ENCODE results near the gene CD2AP.

Gene CD2AP, protein sequence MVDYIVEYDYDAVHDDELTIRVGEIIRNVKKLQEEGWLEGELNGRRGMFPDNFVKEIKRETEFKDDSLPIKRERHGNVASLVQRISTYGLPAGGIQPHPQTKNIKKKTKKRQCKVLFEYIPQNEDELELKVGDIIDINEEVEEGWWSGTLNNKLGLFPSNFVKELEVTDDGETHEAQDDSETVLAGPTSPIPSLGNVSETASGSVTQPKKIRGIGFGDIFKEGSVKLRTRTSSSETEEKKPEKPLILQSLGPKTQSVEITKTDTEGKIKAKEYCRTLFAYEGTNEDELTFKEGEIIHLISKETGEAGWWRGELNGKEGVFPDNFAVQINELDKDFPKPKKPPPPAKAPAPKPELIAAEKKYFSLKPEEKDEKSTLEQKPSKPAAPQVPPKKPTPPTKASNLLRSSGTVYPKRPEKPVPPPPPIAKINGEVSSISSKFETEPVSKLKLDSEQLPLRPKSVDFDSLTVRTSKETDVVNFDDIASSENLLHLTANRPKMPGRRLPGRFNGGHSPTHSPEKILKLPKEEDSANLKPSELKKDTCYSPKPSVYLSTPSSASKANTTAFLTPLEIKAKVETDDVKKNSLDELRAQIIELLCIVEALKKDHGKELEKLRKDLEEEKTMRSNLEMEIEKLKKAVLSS

DNA sequence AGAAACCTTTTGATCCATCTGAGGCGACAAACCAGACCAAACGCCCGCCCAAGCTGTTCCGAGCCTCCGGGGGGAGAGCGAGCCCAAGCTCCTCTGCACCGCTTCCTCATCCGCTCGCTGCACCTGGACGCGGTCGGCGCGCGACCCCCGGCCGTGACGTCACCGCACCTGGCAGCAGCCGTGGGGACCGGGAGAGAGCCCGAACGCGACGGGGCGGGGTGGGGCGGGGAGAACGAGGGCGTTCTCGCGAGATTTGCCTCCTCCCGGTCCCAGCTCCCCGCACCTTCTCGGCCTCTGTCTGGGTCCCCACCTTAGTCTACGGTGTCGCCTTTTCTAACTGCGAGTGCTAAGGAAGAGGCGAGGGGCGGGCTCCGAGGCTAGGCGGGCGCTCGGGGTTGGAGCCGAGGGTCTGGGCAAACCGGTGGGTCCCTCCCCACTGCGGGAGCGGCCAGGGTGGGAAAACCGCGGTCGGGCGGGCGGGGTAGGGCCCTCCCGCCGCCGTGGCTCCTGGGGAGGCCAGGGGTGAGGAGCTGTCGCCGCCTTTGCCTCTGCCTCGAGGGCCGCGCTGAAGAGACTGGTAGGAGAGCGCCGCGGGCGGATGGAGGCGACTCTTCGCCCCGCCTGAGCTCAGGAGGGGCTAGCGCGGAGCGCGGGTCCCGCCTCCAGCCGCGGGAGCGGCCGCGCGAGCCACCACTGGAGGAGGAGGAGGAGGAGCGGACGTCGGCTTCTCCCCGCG is at the start of gene CD2AP:
TSS of gene CD2AP (plus strand) at position 293 of the 736 bp plus-strand sequence. CDS start 456 bp downstream, outside the sequence.
- TF ChIP-seq, protein P1, sequence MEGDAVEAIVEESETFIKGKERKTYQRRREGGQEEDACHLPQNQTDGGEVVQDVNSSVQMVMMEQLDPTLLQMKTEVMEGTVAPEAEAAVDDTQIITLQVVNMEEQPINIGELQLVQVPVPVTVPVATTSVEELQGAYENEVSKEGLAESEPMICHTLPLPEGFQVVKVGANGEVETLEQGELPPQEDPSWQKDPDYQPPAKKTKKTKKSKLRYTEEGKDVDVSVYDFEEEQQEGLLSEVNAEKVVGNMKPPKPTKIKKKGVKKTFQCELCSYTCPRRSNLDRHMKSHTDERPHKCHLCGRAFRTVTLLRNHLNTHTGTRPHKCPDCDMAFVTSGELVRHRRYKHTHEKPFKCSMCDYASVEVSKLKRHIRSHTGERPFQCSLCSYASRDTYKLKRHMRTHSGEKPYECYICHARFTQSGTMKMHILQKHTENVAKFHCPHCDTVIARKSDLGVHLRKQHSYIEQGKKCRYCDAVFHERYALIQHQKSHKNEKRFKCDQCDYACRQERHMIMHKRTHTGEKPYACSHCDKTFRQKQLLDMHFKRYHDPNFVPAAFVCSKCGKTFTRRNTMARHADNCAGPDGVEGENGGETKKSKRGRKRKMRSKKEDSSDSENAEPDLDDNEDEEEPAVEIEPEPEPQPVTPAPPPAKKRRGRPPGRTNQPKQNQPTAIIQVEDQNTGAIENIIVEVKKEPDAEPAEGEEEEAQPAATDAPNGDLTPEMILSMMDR (conservative IDR thresholded peaks at IDR 0.05; ENCODE audit: low read depth, low read length) = no peak
- H3K4me3 ChIP-seq (ENCODE audit: low read depth, low read length) = peak within 1 kb of the TSS; percentile 90
- DNase-seq (ENCODE audit: low read depth) = peak; percentile 76

DNA sequence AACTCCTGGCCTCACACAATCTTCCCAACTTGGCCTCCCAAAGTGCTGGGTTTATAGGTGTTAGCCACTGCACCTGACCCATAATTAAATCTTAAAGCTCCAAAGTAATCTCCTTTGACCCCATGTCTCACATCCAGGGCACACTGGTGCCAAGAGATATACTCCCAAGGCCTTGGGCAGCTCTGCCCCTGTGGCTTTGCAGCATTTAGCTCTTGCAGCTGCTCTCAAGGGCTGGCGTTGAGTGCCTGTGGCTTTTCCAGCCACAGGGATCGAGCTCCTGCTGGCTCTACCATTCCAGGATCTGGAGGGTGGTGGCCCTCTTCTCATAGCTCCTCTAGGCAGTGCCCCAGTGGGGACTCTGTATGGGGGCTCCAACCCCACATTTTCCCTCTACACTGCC is 49.3 kb upstream of the CD2AP start:
- no peak overlapping the region for H3K4me3 ChIP-seq (ENCODE audit: low read depth, low read length)

DNA sequence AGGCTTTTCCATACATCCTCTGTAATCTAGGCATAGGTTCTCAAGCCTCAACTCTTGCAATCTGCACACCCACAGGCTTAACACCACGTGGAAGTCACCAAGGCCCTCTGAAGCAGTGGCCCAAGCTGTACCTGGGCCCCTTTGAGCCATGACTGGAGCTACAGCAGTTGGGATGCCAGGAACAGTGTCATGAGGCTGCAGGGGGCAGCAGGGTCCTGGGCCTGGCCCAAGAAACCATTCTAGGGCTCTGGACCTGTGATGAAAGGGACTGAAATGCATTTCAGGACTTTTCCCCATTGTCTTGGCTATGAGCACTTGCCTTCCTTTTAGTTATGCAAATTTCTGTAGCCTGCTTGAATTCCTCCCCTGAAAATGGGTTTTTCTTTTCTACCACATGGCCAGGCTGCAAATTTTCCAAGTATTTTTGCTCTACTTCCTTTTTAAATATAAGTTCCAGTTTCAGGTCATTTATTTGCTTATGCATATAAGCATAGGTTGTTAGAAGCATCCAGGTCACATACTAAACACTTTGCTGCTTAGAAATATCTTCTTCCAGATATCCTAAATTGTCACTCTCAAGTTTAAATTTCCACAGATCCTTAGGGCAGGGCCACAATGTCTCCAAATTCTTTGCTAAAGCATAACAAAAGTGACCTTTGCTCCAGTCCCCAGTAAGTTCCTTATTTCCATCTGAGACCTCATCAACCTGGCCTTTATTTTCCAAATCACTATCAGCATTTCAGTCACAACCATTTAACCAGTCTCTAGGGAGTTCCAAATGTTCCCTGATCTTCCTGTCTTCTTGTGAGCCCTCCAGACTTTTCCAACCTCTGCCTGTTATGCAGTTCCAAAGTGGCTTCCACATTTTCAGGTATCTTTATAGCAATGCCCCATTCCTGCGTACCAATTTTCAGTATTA is 48.6 kb upstream of the CD2AP start:
- TF ChIP-seq, protein P1 (conservative IDR thresholded peaks at IDR 0.05; ENCODE audit: low read depth, low read length) = no peak
- no peak for DNase-seq (ENCODE audit: low read depth)
- H3K4me3 ChIP-seq (ENCODE audit: low read depth, low read length) = no peak overlapping the region

More for the DNA sequence above, 49.3 kb upstream of the CD2AP start:
- DNase-seq (ENCODE audit: low read depth) = no peak
- TF ChIP-seq, protein P1 (conservative IDR thresholded peaks at IDR 0.05; ENCODE audit: low read depth, low read length) = no peak

DNA sequence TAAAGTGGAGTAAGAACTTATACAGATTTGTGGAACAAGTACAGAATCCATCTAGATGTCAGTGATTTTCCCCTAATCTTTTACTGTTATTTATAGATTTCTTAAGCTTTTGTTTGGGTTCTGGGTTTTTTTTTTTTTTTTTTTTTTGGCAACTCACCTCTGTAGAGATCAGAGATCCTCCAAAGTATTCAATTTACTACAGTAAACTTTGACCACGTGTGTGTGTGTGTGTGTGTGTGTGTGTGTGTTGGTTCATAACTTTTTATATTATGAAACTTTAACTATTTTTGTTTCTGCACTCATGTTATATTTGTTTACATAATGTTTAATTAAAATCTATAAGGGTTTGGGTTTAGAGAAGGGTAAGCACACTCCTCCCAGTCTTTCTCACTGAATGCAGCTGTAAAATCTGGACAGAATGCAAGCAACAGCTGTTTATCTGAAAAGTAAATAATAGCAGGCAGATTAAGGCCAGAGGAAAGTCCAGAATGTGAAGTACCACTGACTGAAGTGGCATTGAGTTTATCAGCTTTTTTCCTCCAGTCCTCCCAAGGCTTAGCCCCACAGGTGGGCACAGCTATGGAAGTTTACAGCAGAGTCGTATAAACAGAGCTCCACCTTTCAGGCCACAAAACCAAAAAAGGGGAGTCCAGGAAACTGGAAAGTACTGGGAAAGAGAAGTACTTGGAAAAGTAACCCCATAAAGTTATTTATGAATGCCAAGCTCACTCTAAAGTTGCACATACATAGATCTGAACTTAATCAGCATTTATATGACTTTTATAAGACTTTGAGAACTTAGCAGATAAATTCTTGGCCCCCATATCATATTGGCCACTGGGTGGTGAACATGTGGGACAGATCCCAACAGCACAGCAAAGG is 43.0 kb upstream of the CD2AP start:
- no peak for DNase-seq (ENCODE audit: low read depth)
- TF ChIP-seq, protein P1 (conservative IDR thresholded peaks at IDR 0.05; ENCODE audit: low read depth, low read length) = no peak
- no peak overlapping the region for H3K4me3 ChIP-seq (ENCODE audit: low read depth, low read length)

DNA sequence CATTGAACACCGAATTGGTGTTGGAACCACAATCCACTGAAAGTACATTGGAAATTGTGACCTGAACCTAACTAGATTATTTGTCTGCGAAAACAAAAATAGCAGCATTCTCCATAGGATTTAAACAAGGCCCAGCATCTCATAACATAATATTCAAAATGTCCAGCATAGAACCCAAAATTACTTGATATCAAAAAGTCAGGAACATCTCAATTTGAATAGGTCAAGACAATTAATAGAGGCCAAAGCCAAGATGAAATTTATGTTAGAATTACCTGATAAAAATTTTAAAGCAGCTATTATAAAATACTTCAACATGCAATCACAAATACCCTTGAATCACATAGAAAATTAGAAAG is 42.4 kb upstream of the CD2AP start:
- no peak overlapping the region for H3K4me3 ChIP-seq (ENCODE audit: low read depth, low read length)
- no peak for DNase-seq (ENCODE audit: low read depth)
- TF ChIP-seq, protein P1 (conservative IDR thresholded peaks at IDR 0.05; ENCODE audit: low read depth, low read length) = no peak
